Liver (tissue), 3 donors: Measurements from ENCODE around the gene LILRA1.
"Not testable (repeated sequence)": the region's sequence is repeated elsewhere in the genome, so short reads cannot be mapped to it uniquely, and the experiment has no call there.

ENCODE experiments used
- CTCF ChIP-seq: fragments of 150-350 bp; IDR thresholded peaks from 2 replicates; pipeline ENCODE4 v1.5.1; 2017; ENCODE audit warnings: improper control_type of control experiment, low read depth, low read length; ENCODE audit not compliant: missing input control
- GABPA ChIP-seq, 2 donors: IDR thresholded peaks in 1 of 2; conservative IDR thresholded peaks in 1 of 2; 2 replicates each; pipeline ENCODE4 v1.6.1; 2016; ENCODE audit warnings: antibody characterized with exemption in 2 of 2, mild to moderate bottlenecking in 1 of 2, moderate library complexity in 1 of 2
- TAF1 ChIP-seq: conservative IDR thresholded peaks from 2 replicates; pipeline ENCODE4 v1.6.1; 2016; ENCODE audit warnings: antibody characterized with exemption, mild to moderate bottlenecking
- donor health status: healthy.
- donor health status: healthy.

GRCh38 chr19:54642953-54643352 lies 49.5 kb downstream of the LILRA1 start:
- TF ChIP-seq TAF1; GABPA (IDR thresholded peaks at IDR 0.05 in 1 of 2, conservative IDR thresholded peaks at IDR 0.05 in 1 of 2); CTCF: not testable (repeated sequence)
